ENCODE measurements around the gene HINT2. TPM values are rescaled to one million over a fixed set of nuclear protein-coding genes. Genes with fewer than 3 reads are reported as not detected.

HINT2 gene
- total RNA-seq, 2 experiments from 2014 or later, result 53.4 to 62.7 TPM

DNA sequence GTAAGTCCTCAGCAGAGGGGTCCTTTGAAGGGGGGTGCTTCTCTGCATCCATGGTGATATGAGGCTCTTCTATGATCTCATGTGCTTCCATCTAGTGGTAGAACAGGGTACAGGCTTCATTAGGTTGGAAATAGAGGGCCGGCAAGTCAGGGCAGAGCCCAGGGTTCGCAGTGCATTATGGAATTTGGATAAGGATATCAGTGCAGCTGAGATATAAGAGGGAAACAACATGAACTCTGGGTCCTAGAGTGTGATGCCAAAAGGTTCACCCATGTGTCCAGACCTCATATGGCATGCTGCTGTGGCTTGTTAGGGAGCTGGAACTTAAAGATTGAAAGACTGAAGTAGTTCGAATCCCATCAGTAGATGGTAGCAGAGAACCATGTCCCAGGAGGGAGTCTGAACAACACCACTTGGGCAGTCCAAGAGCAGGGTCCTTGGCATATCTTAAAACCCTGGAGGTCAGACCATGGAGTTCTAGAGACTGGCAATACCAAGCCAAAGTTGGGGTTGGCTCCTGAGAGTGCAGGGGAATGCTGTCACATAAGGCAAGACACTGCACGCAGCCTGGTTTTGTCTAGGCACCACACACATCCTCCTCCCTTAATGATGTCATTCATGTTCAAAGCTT lies 11.3 kb upstream of the HINT2 start:
- H3K36me3 Mint-ChIP-seq (ENCODE audit: low read depth), result no peaks in the 10 kb centered on the region
- H3K27ac Mint-ChIP-seq, result no peak overlapping the region
- ChIA-PET CTCF (interaction anchor here (0.6 to 4.8 kb wide), 50 partner anchors 8 to 377 kb away, joined by 3 to 54 read pairs (median 4); partner anchors contain the start of genes HINT2, MSMP and SPAG8), POLR2A (interaction anchor here (0.6 kb wide), 1 partner anchor 97 kb away, joined by 4 read pairs; no protein-coding TSS in a partner anchor)
- ATAC-seq (peak; percentile 60), DNase-seq (peak; percentile 48)
- intact Hi-C loops (cut with micrococcal nuclease), result loop anchor here (2.0 kb wide), 2 partner anchors 35 to 57 kb away; partner anchors contain the start of gene NPR2
- H3K4me1 Mint-ChIP-seq (ENCODE audit: low read depth), result peaks cover 22% of the 10 kb centered on the region
- no peaks in the 10 kb centered on the region for H3K27me3 Mint-ChIP-seq
- no peaks in the 10 kb centered on the region for H3K9me3 Mint-ChIP-seq
- H3K4me3 Mint-ChIP-seq, result no peak overlapping the region
- peak; percentile 78 for TF ChIP-seq CTCF (IDR thresholded peaks at IDR 0.05)

- Mint-ChIP-seq H3K4me3 (no peak overlapping the region), H3K36me3 (ENCODE audit: low read depth) (no peaks in the 10 kb centered on the region), H3K4me1 (ENCODE audit: low read depth) (peaks cover 4% of the 10 kb centered on the region), H3K27ac (no peak overlapping the region), H3K9me3 (no peaks in the 10 kb centered on the region), H3K27me3 (no peaks in the 10 kb centered on the region)
- CTCF ChIA-PET, result interaction anchor here (2.3 kb wide), 1 partner anchor 59 kb away, joined by 15 read pairs; no protein-coding TSS in a partner anchor
- ATAC-seq, result no peak
- TF ChIP-seq CTCF (IDR thresholded peaks at IDR 0.05), result no peak
- POLR2A ChIA-PET, result interaction anchor here (0.7 to 1.3 kb wide), 3 partner anchors 9 to 11 kb away, joined by 3 read pairs; partner anchors contain the start of gene SPAG8
- intact Hi-C loops (cut with micrococcal nuclease), result no loop called here
- DNase-seq, result no peak
These were observed 8.1 kb upstream of the HINT2 start for GRCh38 chr9:35822926-35823325.

- no peaks in the 10 kb centered on the region for H3K36me3 Mint-ChIP-seq (ENCODE audit: low read depth)
- ATAC-seq (no peak), DNase-seq (no peak)
- no peaks in the 10 kb centered on the region for H3K9me3 Mint-ChIP-seq
- H3K4me1 Mint-ChIP-seq (ENCODE audit: low read depth), result peaks cover 4% of the 10 kb centered on the region
- ChIA-PET CTCF (interaction anchor here (0.9 to 1.3 kb wide), 3 partner anchors 8 to 64 kb away, joined by 3 to 6 read pairs (median 3); partner anchors contain the start of gene SPAG8), POLR2A (no interaction called here)
- H3K27me3 Mint-ChIP-seq, result no peaks in the 10 kb centered on the region
- no peak overlapping the region for H3K4me3 Mint-ChIP-seq
- no peak for TF ChIP-seq CTCF (IDR thresholded peaks at IDR 0.05)
- H3K27ac Mint-ChIP-seq, result no peak overlapping the region
- intact Hi-C loops (cut with micrococcal nuclease), result no loop called here
These were observed 5.2 kb upstream of the HINT2 start for GRCh38 chr9:35820076-35820475.

GRCh38 chr9:35818341-35818740 lies 3.5 kb upstream of the HINT2 start:
- ATAC-seq (no peak), DNase-seq (no peak)
- no peak overlapping the region for H3K4me3 Mint-ChIP-seq
- H3K36me3 Mint-ChIP-seq (ENCODE audit: low read depth), result peaks cover 3% of the 10 kb centered on the region
- H3K9me3 Mint-ChIP-seq, result no peaks in the 10 kb centered on the region
- H3K27me3 Mint-ChIP-seq, result no peaks in the 10 kb centered on the region
- H3K27ac Mint-ChIP-seq, result no peak overlapping the region
- ChIA-PET POLR2A (no interaction called here), CTCF (interaction anchor here (1.2 kb wide), 1 partner anchor 8 kb away, joined by 3 read pairs; no protein-coding TSS in a partner anchor)
- TF ChIP-seq CTCF (IDR thresholded peaks at IDR 0.05), result no peak
- intact Hi-C loops (cut with micrococcal nuclease), result loop anchor here (5.0 to 10.0 kb wide), 2 partner anchors 86 to 164 kb away; partner anchors contain the start of genes CCDC107, CREB3, RMRP and SIT1
- H3K4me1 Mint-ChIP-seq (ENCODE audit: low read depth), result peaks cover 11% of the 10 kb centered on the region

DNA sequence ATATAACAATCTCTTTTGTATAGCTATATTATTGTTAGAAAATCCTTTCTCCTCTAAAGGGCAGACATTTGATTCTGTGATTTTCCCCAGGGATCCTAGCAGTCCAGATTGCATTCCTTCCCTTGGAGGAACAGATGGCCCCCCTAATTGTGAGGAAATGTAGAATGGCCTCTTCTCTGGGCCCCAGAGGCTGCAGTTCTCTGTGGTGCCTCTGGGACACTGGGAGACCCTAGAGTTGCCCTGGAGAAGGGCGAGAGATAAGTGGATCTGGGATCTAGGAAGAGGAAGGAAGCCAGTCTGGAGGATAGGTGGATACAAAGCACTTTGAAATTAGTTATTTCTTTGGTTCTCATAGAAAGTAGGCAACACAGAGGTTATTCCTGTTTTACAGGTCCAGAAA lies 1.9 kb upstream of the HINT2 start:
- POLR2A ChIA-PET, result no interaction called here
- Mint-ChIP-seq H3K4me3 (peak overlapping the region; percentile 92), H3K4me1 (ENCODE audit: low read depth) (peaks cover 25% of the 10 kb centered on the region), H3K27me3 (no peaks in the 10 kb centered on the region), H3K9me3 (no peaks in the 10 kb centered on the region), H3K36me3 (ENCODE audit: low read depth) (peaks cover 6% of the 10 kb centered on the region), H3K27ac (no peak overlapping the region)
- no peak for ATAC-seq
- CTCF ChIA-PET, result interaction anchor here (1.0 kb wide), 1 partner anchor 10 kb away, joined by 4 read pairs; no protein-coding TSS in a partner anchor
- intact Hi-C loops (cut with micrococcal nuclease), result loop anchor here (5.0 to 10.0 kb wide), 2 partner anchors 84 to 162 kb away; partner anchors contain the start of genes CCDC107, CREB3, RMRP and SIT1
- DNase-seq, result no peak
- peak; percentile 17 for TF ChIP-seq CTCF (IDR thresholded peaks at IDR 0.05)
